Kidney (tissue), 14 donors: ENCODE measurements around the gene PHYKPL. TPM values are rescaled to one million over a fixed set of nuclear protein-coding genes. Genes with fewer than 3 reads are reported as not detected.

Source experiments
- DNase-seq, 5 donors: peaks; one replicate each; pipeline ENCODE4 v3.0.0-alpha.2; 2013 to 2020
- FAIRE-seq: peaks from 2 replicates; lab custom pipeline; 2012; peaks lifted over from hg19 to GRCh38; lab: Jason Lieb, UNC
- H3K27ac ChIP-seq, 2 donors: one replicate each; pipeline ENCODE4 v1.7.0; 2013; ENCODE audit warnings: low read depth in 2 of 2, low read length in 2 of 2, inconsistent platforms in 1 of 2
- H3K27me3 ChIP-seq: one replicate; pipeline ENCODE4 v1.7.1; 2013; ENCODE audit warnings: low read length, inconsistent platforms; ENCODE audit not compliant: control insufficient read depth, insufficient read depth
- H3K36me3 ChIP-seq, 3 donors: one replicate each; pipeline versions ENCODE4 v1.7.0 to v1.7.1; 2013; ENCODE audit warnings: low read length in 3 of 3, control low read depth in 1 of 3, inconsistent platforms in 1 of 3; ENCODE audit not compliant: insufficient read depth in 3 of 3, control insufficient read depth in 2 of 3
- H3K4me1 ChIP-seq, 3 donors: one replicate each; pipeline versions ENCODE4 v1.7.0 to v1.7.1; 2013; ENCODE audit warnings: low read length in 3 of 3, inconsistent platforms in 1 of 3, low read depth in 1 of 3; ENCODE audit not compliant: control insufficient read depth in 2 of 3, insufficient read depth in 2 of 3
- H3K4me3 ChIP-seq, 3 donors: one replicate each; pipeline versions ENCODE4 v1.7.0 to v1.8.1; 2013; ENCODE audit warnings: low read length in 3 of 3, control low read depth in 1 of 3, inconsistent platforms in 1 of 3
- H3K9ac ChIP-seq, 3 donors: one replicate each; pipeline versions ENCODE4 v1.7.0 to v1.7.1; 2013; ENCODE audit warnings: low read length in 3 of 3, control low read depth in 1 of 3, inconsistent platforms in 1 of 3
- H3K9me3 ChIP-seq, 3 donors: one replicate each; pipeline versions ENCODE4 v1.7.0 to v1.7.1; 2013; ENCODE audit warnings: low read length in 3 of 3, control low read depth in 1 of 3, inconsistent platforms in 1 of 3; ENCODE audit not compliant: control insufficient read depth in 2 of 3, insufficient read depth in 1 of 3
- CTCF ChIP-seq: IDR thresholded peaks from 3 replicates; pipeline ENCODE4 v1.5.1; 2012; ENCODE audit warnings: mild to moderate bottlenecking, moderate library complexity, borderline replicate concordance; ENCODE audit not compliant: insufficient read depth; ENCODE audit errors: extremely low read depth
- intact Hi-C: fragments of 100-400 bp; cut with DNase I; formaldehyde crosslinking; loops from one replicate; pipeline ENCODE4 v1.11.1; 2022
- polyA plus RNA-seq: library from polyadenylated mRNA; stranded (reverse); fragments of 350-450 nt; fragmentation: Illumina TruSeq; extraction: RNeasy Lipid Tissue Mini Kit (QIAGEN cat#74804); gene quantifications from one replicate; pipeline ENCODE4 v1.2.3, GENCODE V29; 2014; ENCODE audit warnings: low read depth, low replicate concordance; ENCODE audit not compliant: insufficient read depth
- total RNA-seq: library from RNA; stranded (reverse); fragmentation: NEBNext Ultra II Directional; extraction: Animal tissue kit (Norgen Biotek cat#: 25700); gene quantifications from one replicate; pipeline ENCODE4 v1.2.1, GENCODE V29; 2021
- donor health status: control.
- donor health status: control.
- donor health status: control.
- donor health status: control.
- donor health status: control.
- donor health status: DM: yes; HTN: yes; CAD: no.
- donor health status: Normal renal cell carcinoma (clear cell type).

Gene PHYKPL
- total and polyA plus RNA-seq, 2 donors from 2014 or later = 35.3 to 116 TPM

- no peaks in the 10 kb centered on the region for H3K27me3 ChIP-seq
- H3K9me3 ChIP-seq = no peaks in the 10 kb centered on the region
- DNase-seq (peak in 1 of 5 donors; percentile 29), FAIRE-seq (no peak)
- H3K27ac ChIP-seq = no peak overlapping the region
- TF ChIP-seq CTCF = no peak
- H3K9ac ChIP-seq = no peak overlapping the region
- H3K4me3 ChIP-seq = no peak overlapping the region
- intact Hi-C loops = no loop called here
- H3K4me1 ChIP-seq = peaks cover 3 to 14% (median 11%) of the 10 kb centered on the region in 3 donors
- peaks cover 2 to 4% (median 3%) of the 10 kb centered on the region in 3 donors for H3K36me3 ChIP-seq
Measured at GRCh38 chr5:178201927-178202235, 30.7 kb downstream of the PHYKPL start.

- FAIRE-seq = no peak
- peak in 1 of 5 donors; percentile 31 for DNase-seq
- intact Hi-C loops = no loop called here
- TF ChIP-seq CTCF = no peak
- Histone ChIP-seq H3K9me3 (no peaks in the 10 kb centered on the region), H3K36me3 (peaks cover 0 to 2% (median 0%) of the 10 kb centered on the region in 3 donors), H3K27me3 (no peaks in the 10 kb centered on the region), H3K27ac (no peak overlapping the region), H3K4me3 (no peak overlapping the region), H3K4me1 (peaks cover 3 to 9% (median 9%) of the 10 kb centered on the region in 3 donors), H3K9ac (no peak overlapping the region)
Measured at GRCh38 chr5:178201221-178201926, 31.2 kb downstream of the PHYKPL start.

GRCh38 chr5:178199581-178200434 lies 32.8 kb downstream of the PHYKPL start:
- Histone ChIP-seq H3K27ac (no peak overlapping the region), H3K9me3 (no peaks in the 10 kb centered on the region), H3K4me1 (peaks cover 0 to 2% (median 0%) of the 10 kb centered on the region in 3 donors), H3K9ac (no peak overlapping the region), H3K27me3 (no peaks in the 10 kb centered on the region), H3K4me3 (no peak overlapping the region), H3K36me3 (no peaks in the 10 kb centered on the region)
- TF ChIP-seq CTCF = no peak
- intact Hi-C loops = no loop called here
- DNase-seq (no peak), FAIRE-seq (no peak)
